Right lobe of liver (tissue), 4 donors: ENCODE measurements around the gene PNPLA1.

Experiments used
- POLR2A ChIP-seq: fragments of 450-650 bp; IDR thresholded peaks from one replicate; pipeline ENCODE4 v1.6.1; 2017; ENCODE audit warnings: antibody characterized with exemption, mild to moderate bottlenecking
- TF ChIP-seq, protein P1 (sequence below), 4 donors: fragments of 200-600 bp in 3 of 4; fragments of 450-650 bp in 1 of 4; IDR thresholded peaks; one replicate each; pipeline versions ENCODE4 v1.5.1 to v1.8.0; 2016 to 2022; ENCODE audit warnings: antibody characterized with exemption in 4 of 4, mild to moderate bottlenecking in 2 of 4
- donor health status: DM: no; HTN: no; CAD: no.
- donor health status: DM: no; HTN: no; CAD: no.
- donor health status: DM: no; HTN: yes; CAD: no.

DNA sequence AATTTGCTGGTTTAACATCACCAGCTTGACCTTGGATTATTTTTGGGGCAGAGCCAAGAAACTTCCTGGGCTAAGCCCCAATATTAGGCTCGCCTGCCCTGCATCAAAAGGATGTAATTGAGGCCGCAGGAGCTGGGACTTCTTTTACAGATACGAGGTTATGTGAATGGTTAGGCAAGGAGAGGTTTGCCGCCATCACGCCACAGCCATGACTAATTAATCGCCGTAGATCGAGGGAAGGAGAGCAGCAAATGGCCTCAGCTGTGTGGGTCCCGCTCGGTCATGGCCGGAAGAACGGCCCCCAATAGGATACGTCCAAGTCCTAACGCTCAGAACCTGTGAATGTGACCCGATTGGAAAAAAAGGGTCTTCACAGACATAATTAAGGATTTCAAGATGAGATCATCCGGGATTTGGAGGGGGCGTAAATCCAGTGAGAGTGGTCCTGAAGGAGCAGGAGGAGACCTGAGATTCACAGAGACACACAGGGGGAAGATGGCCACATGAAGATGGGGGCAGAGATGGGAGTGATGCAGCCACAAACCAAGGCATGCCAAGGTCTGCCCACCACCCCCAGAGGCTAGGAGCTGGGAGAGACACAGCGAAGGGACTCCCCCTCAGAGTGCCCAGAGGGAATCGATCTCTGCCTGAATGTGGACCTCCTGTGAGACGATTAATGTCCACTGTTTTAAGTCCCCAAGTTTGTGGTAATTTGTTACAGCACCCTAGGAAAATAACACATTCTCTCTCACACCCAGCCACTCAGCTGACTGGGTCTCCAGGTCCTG lies 76.8 kb downstream of the PNPLA1 start:
- TF ChIP-seq, protein P1, sequence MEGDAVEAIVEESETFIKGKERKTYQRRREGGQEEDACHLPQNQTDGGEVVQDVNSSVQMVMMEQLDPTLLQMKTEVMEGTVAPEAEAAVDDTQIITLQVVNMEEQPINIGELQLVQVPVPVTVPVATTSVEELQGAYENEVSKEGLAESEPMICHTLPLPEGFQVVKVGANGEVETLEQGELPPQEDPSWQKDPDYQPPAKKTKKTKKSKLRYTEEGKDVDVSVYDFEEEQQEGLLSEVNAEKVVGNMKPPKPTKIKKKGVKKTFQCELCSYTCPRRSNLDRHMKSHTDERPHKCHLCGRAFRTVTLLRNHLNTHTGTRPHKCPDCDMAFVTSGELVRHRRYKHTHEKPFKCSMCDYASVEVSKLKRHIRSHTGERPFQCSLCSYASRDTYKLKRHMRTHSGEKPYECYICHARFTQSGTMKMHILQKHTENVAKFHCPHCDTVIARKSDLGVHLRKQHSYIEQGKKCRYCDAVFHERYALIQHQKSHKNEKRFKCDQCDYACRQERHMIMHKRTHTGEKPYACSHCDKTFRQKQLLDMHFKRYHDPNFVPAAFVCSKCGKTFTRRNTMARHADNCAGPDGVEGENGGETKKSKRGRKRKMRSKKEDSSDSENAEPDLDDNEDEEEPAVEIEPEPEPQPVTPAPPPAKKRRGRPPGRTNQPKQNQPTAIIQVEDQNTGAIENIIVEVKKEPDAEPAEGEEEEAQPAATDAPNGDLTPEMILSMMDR (IDR thresholded peaks at IDR 0.05): no peak
- TF ChIP-seq POLR2A: no peak
